ENCODE data around the gene ZIM2. TPM values are rescaled to one million over a fixed set of nuclear protein-coding genes. Genes with fewer than 3 reads are reported as not detected.

The ZIM2 gene
- total and polyA plus RNA-seq, 9 of the 15 experiments (the other 6 are each of a cell fraction or from before 2014, with no cell fraction given) = not detected

DNA sequence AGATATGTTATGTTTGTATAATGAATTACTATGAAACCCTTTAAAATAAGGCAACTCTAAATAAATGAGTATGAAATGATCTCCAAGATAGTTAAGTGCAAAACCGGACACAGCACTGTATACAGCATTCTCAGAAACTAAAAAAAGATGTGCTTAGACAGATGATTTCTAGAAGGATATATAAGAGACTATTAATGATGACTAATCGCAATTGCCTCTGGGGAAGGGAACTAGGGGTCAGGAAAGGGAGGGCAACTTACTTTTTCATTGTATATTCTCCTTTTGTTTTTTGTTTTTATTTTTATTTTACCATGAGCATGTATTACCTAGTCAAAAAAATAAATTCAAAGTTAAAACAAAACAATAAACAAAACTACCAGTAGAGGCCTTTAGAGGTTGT lies 12.8 kb downstream of the ZIM2 start:
- Histone ChIP-seq H3K4me2 (ENCODE audit: insufficient read depth, low read length) (no peak overlapping the region), H3K4me1 (replicated peaks in 1 of 2; ENCODE audit: control insufficient read depth in 2 of 2, insufficient read depth in 2 of 2, low read length in 2 of 2) (no peaks in the 10 kb centered on the region), H4K20me1 (replicated peaks; ENCODE audit: control insufficient read depth, insufficient read depth, low read length) (no peaks in the 10 kb centered on the region), H3K9me3 (replicated peaks; ENCODE audit: control insufficient read depth, insufficient read depth, low read depth, low read length) (no peaks in the 10 kb centered on the region; the same call in 1 of the 2 replicates), H3K9ac (ENCODE audit: insufficient read depth in 1 of 2, low read depth in 2 of 2, low read length in 2 of 2) (no peak overlapping the region), H3K27ac (ENCODE audit: extremely low read depth, low read depth, low read length) (no peak overlapping the region), H3K79me2 (ENCODE audit: control insufficient read depth, insufficient read depth, low read length) (no peaks in the 10 kb centered on the region), H2AFZ (ENCODE audit: low read depth, low read length) (no peak overlapping the region), H3K9me1 (ENCODE audit: control insufficient read depth, insufficient read depth, low read length) (no peaks in the 10 kb centered on the region), H3K4me3 (no peak overlapping the region), H3K27me3 (ENCODE audit: control insufficient read depth in 2 of 2, insufficient read depth in 2 of 2, low read length in 2 of 2) (no peaks in the 10 kb centered on the region), H3K36me3 (ENCODE audit: control insufficient read depth, insufficient read depth, low read length) (no peaks in the 10 kb centered on the region)
- no peak for TF ChIP-seq KLF6 (CRISPR knock-in tag; IDR thresholded peaks at IDR 0.05; ENCODE audit: borderline replicate concordance)
- no peak for TF ChIP-seq ZNF785 (CRISPR knock-in tag; IDR thresholded peaks at IDR 0.05)
- no peak for TF ChIP-seq SMARCC2 (IDR thresholded peaks at IDR 0.05; ENCODE audit: low read depth)
- no peak for TF ChIP-seq GABPB2 (CRISPR knock-in tag; conservative IDR thresholded peaks at IDR 0.05)
- TF ChIP-seq XRCC4 (IDR thresholded peaks at IDR 0.05; ENCODE audit: extremely low read depth, insufficient read depth, insufficient read length) = no peak
- no peak for TF ChIP-seq JUN (IDR thresholded peaks at IDR 0.05; ENCODE audit: borderline replicate concordance, low read depth, low read length)
- no peak for TF ChIP-seq JUN (CRISPR knock-in tag; IDR thresholded peaks at IDR 0.05; ENCODE audit: borderline replicate concordance)
- TF ChIP-seq, protein P1, sequence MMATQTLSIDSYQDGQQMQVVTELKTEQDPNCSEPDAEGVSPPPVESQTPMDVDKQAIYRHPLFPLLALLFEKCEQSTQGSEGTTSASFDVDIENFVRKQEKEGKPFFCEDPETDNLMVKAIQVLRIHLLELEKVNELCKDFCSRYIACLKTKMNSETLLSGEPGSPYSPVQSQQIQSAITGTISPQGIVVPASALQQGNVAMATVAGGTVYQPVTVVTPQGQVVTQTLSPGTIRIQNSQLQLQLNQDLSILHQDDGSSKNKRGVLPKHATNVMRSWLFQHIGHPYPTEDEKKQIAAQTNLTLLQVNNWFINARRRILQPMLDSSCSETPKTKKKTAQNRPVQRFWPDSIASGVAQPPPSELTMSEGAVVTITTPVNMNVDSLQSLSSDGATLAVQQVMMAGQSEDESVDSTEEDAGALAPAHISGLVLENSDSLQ (IDR thresholded peaks at IDR 0.05) = no peak
- no peak for TF ChIP-seq GATAD2A (IDR thresholded peaks at IDR 0.05)
- TF ChIP-seq, protein P2, sequence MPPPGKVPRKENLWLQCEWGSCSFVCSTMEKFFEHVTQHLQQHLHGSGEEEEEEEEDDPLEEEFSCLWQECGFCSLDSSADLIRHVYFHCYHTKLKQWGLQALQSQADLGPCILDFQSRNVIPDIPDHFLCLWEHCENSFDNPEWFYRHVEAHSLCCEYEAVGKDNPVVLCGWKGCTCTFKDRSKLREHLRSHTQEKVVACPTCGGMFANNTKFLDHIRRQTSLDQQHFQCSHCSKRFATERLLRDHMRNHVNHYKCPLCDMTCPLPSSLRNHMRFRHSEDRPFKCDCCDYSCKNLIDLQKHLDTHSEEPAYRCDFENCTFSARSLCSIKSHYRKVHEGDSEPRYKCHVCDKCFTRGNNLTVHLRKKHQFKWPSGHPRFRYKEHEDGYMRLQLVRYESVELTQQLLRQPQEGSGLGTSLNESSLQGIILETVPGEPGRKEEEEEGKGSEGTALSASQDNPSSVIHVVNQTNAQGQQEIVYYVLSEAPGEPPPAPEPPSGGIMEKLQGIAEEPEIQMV (tag; conservative IDR thresholded peaks at IDR 0.05; ENCODE audit: low read depth) = no peak
- TF ChIP-seq, protein P3, sequence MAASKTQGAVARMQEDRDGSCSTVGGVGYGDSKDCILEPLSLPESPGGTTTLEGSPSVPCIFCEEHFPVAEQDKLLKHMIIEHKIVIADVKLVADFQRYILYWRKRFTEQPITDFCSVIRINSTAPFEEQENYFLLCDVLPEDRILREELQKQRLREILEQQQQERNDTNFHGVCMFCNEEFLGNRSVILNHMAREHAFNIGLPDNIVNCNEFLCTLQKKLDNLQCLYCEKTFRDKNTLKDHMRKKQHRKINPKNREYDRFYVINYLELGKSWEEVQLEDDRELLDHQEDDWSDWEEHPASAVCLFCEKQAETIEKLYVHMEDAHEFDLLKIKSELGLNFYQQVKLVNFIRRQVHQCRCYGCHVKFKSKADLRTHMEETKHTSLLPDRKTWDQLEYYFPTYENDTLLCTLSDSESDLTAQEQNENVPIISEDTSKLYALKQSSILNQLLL (CRISPR knock-in tag; IDR thresholded peaks at IDR 0.05; ENCODE audit: borderline replicate concordance) = no peak
- TF ChIP-seq, protein P4, sequence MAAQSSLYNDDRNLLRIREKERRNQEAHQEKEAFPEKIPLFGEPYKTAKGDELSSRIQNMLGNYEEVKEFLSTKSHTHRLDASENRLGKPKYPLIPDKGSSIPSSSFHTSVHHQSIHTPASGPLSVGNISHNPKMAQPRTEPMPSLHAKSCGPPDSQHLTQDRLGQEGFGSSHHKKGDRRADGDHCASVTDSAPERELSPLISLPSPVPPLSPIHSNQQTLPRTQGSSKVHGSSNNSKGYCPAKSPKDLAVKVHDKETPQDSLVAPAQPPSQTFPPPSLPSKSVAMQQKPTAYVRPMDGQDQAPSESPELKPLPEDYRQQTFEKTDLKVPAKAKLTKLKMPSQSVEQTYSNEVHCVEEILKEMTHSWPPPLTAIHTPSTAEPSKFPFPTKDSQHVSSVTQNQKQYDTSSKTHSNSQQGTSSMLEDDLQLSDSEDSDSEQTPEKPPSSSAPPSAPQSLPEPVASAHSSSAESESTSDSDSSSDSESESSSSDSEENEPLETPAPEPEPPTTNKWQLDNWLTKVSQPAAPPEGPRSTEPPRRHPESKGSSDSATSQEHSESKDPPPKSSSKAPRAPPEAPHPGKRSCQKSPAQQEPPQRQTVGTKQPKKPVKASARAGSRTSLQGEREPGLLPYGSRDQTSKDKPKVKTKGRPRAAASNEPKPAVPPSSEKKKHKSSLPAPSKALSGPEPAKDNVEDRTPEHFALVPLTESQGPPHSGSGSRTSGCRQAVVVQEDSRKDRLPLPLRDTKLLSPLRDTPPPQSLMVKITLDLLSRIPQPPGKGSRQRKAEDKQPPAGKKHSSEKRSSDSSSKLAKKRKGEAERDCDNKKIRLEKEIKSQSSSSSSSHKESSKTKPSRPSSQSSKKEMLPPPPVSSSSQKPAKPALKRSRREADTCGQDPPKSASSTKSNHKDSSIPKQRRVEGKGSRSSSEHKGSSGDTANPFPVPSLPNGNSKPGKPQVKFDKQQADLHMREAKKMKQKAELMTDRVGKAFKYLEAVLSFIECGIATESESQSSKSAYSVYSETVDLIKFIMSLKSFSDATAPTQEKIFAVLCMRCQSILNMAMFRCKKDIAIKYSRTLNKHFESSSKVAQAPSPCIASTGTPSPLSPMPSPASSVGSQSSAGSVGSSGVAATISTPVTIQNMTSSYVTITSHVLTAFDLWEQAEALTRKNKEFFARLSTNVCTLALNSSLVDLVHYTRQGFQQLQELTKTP (IDR thresholded peaks at IDR 0.05; ENCODE audit: low read depth in 1 of 2, partially characterized antibody in 2 of 2) = no peak
- no peak for TF ChIP-seq HNRNPL (IDR thresholded peaks at IDR 0.05; ENCODE audit: low read depth, low read length)
- no peak for TF ChIP-seq SIN3B (IDR thresholded peaks at IDR 0.05; ENCODE audit: low read depth)
- TF ChIP-seq ZNF77 (CRISPR knock-in tag; IDR thresholded peaks at IDR 0.05) = no peak
- TF ChIP-seq U2AF1 (optimal IDR thresholded peaks at IDR 0.05; ENCODE audit: low read depth, low read length) = no peak
- TF ChIP-seq DIDO1 (tag; IDR thresholded peaks at IDR 0.05; ENCODE audit: low read depth) = no peak
- DNase-seq (ENCODE audit: extremely low read depth in 1 of 4, low spot score in 3 of 4) (no peak), FAIRE-seq (no peak), ATAC-seq (no peak)
- CTCF ChIA-PET (ENCODE audit: low intra/inter-chr PET ratio) = no interaction called here
- no TSS peak for BruUV-seq (replicated peaks)
- in situ Hi-C loops (cut with MboI) (no loop called here), intact Hi-C loops (cut with micrococcal nuclease) (no loop called here)
- POLR2A ChIA-PET = no interaction called here
- WGBS (ENCODE audit: insufficient coverage, low coverage, missing lambda C conversion rate) = 4% methylated on average over 2 of the region's 2 CpGs
